Measurements from ENCODE around the gene TTBK1.
A peak's percentile ranks its signal among the peaks of the same experiment; 100 is the strongest.

Gene TTBK1

GRCh38 chr6:43222418-43223059 is 20.7 kb upstream of the TTBK1 start:
- no peak overlapping the region for H3K4me3 ChIP-seq (ENCODE audit: insufficient read depth, low read depth, low read length)
- no peak overlapping the region for H3K27ac ChIP-seq (ENCODE audit: insufficient read depth, low read depth, low read length, poor library complexity, severe bottlenecking)
- 92 to 94% methylated on average over 15 of the region's 15 CpGs for WGBS, 2 experiments
- H3K36me3 ChIP-seq (ENCODE audit: control insufficient read depth, insufficient read depth, low read length) = peaks cover 4% of the 10 kb centered on the region
- H3K9me3 ChIP-seq (ENCODE audit: control insufficient read depth, low read length) = no peaks in the 10 kb centered on the region
- no peaks in the 10 kb centered on the region for H3K27me3 ChIP-seq (ENCODE audit: control insufficient read depth, insufficient read depth, low read length, poor library complexity, severe bottlenecking)
- H3K4me1 ChIP-seq (ENCODE audit: control insufficient read depth, insufficient read depth, low read length) = no peaks in the 10 kb centered on the region

GRCh38 chr6:43223175-43223574 is 20.1 kb upstream of the TTBK1 start:
- H3K9me3 ChIP-seq (ENCODE audit: control insufficient read depth, low read length) = no peaks in the 10 kb centered on the region
- 89% methylated on average over 14 of the region's 14 CpGs for WGBS, 2 experiments
- H3K27me3 ChIP-seq (ENCODE audit: control insufficient read depth, insufficient read depth, low read length, poor library complexity, severe bottlenecking) = no peaks in the 10 kb centered on the region
- H3K4me3 ChIP-seq (ENCODE audit: insufficient read depth, low read depth, low read length) = no peak overlapping the region
- H3K36me3 ChIP-seq (ENCODE audit: control insufficient read depth, insufficient read depth, low read length) = peaks cover 4% of the 10 kb centered on the region
- H3K27ac ChIP-seq (ENCODE audit: insufficient read depth, low read depth, low read length, poor library complexity, severe bottlenecking) = no peak overlapping the region
- no peaks in the 10 kb centered on the region for H3K4me1 ChIP-seq (ENCODE audit: control insufficient read depth, insufficient read depth, low read length)

- no peak overlapping the region for H3K4me3 ChIP-seq (ENCODE audit: insufficient read depth, low read depth, low read length)
- H3K27ac ChIP-seq (ENCODE audit: insufficient read depth, low read depth, low read length, poor library complexity, severe bottlenecking) = no peak overlapping the region
- no peaks in the 10 kb centered on the region for H3K9me3 ChIP-seq (ENCODE audit: control insufficient read depth, low read length)
- peaks cover 17% of the 10 kb centered on the region for H3K27me3 ChIP-seq (ENCODE audit: control insufficient read depth, insufficient read depth, low read length, poor library complexity, severe bottlenecking)
- peaks cover 4% of the 10 kb centered on the region for H3K36me3 ChIP-seq (ENCODE audit: control insufficient read depth, insufficient read depth, low read length)
- H3K4me1 ChIP-seq (ENCODE audit: control insufficient read depth, insufficient read depth, low read length) = no peaks in the 10 kb centered on the region
- WGBS, 2 experiments = 96 to 97% methylated on average over 11 of the region's 11 CpGs
Measured at GRCh38 chr6:43226192-43226851, 17.0 kb upstream of the TTBK1 start.

GRCh38 chr6:43228951-43229802 is 14.1 kb upstream of the TTBK1 start, which contains the start of gene DNPH1:
DNPH1 (minus strand) TSS chr6:43229481; CDS start chr6:43229456, 25 bp downstream.
- 5% methylated on average over 82 of the region's 82 CpGs for WGBS, 2 experiments
- Histone ChIP-seq H3K36me3 (ENCODE audit: control insufficient read depth, insufficient read depth, low read length) (peaks cover 2% of the 10 kb centered on the region), H3K9me3 (ENCODE audit: control insufficient read depth, low read length) (no peaks in the 10 kb centered on the region), H3K4me1 (ENCODE audit: control insufficient read depth, insufficient read depth, low read length) (no peaks in the 10 kb centered on the region), H3K27me3 (ENCODE audit: control insufficient read depth, insufficient read depth, low read length, poor library complexity, severe bottlenecking) (peaks cover 28% of the 10 kb centered on the region), H3K4me3 (ENCODE audit: insufficient read depth, low read depth, low read length) (peak within 1 kb of the TSS; percentile 64), H3K27ac (ENCODE audit: insufficient read depth, low read depth, low read length, poor library complexity, severe bottlenecking) (no peak within 1 kb of the TSS)

GRCh38 chr6:43229803-43230620 is 13.3 kb upstream of the TTBK1 start:
- H3K27me3 ChIP-seq (ENCODE audit: control insufficient read depth, insufficient read depth, low read length, poor library complexity, severe bottlenecking) = peaks cover 28% of the 10 kb centered on the region
- no peaks in the 10 kb centered on the region for H3K36me3 ChIP-seq (ENCODE audit: control insufficient read depth, insufficient read depth, low read length)
- no peaks in the 10 kb centered on the region for H3K4me1 ChIP-seq (ENCODE audit: control insufficient read depth, insufficient read depth, low read length)
- H3K27ac ChIP-seq (ENCODE audit: insufficient read depth, low read depth, low read length, poor library complexity, severe bottlenecking) = no peak overlapping the region
- H3K9me3 ChIP-seq (ENCODE audit: control insufficient read depth, low read length) = no peaks in the 10 kb centered on the region
- WGBS, 2 experiments = 86 to 88% methylated on average over 16 to 17 of the region's 17 CpGs
- H3K4me3 ChIP-seq (ENCODE audit: insufficient read depth, low read depth, low read length) = no peak overlapping the region

- Histone ChIP-seq H3K4me1 (ENCODE audit: control insufficient read depth, insufficient read depth, low read length) (no peaks in the 10 kb centered on the region), H3K27me3 (ENCODE audit: control insufficient read depth, insufficient read depth, low read length, poor library complexity, severe bottlenecking) (peaks cover 28% of the 10 kb centered on the region), H3K9me3 (ENCODE audit: control insufficient read depth, low read length) (no peaks in the 10 kb centered on the region), H3K36me3 (ENCODE audit: control insufficient read depth, insufficient read depth, low read length) (no peaks in the 10 kb centered on the region), H3K4me3 (ENCODE audit: insufficient read depth, low read depth, low read length) (no peak overlapping the region), H3K27ac (ENCODE audit: insufficient read depth, low read depth, low read length, poor library complexity, severe bottlenecking) (no peak overlapping the region)
- 92 to 94% methylated on average over 4 of the region's 4 CpGs for WGBS, 2 experiments
Measured at GRCh38 chr6:43231053-43231452, 12.2 kb upstream of the TTBK1 start.

GRCh38 chr6:43231735-43232450 is 11.4 kb upstream of the TTBK1 start:
- 72 to 76% methylated on average over 3 of the region's 3 CpGs for WGBS, 2 experiments
- no peak overlapping the region for H3K4me3 ChIP-seq (ENCODE audit: insufficient read depth, low read depth, low read length)
- no peaks in the 10 kb centered on the region for H3K36me3 ChIP-seq (ENCODE audit: control insufficient read depth, insufficient read depth, low read length)
- no peak overlapping the region for H3K27ac ChIP-seq (ENCODE audit: insufficient read depth, low read depth, low read length, poor library complexity, severe bottlenecking)
- no peaks in the 10 kb centered on the region for H3K4me1 ChIP-seq (ENCODE audit: control insufficient read depth, insufficient read depth, low read length)
- H3K27me3 ChIP-seq (ENCODE audit: control insufficient read depth, insufficient read depth, low read length, poor library complexity, severe bottlenecking) = peaks cover 28% of the 10 kb centered on the region
- no peaks in the 10 kb centered on the region for H3K9me3 ChIP-seq (ENCODE audit: control insufficient read depth, low read length)

- H3K27me3 ChIP-seq (ENCODE audit: control insufficient read depth, insufficient read depth, low read length, poor library complexity, severe bottlenecking) = peaks cover 35% of the 10 kb centered on the region
Measured at GRCh38 chr6:43235841-43236240, 7.4 kb upstream of the TTBK1 start.

GRCh38 chr6:43239054-43239453 is 4.2 kb upstream of the TTBK1 start:
- 75 to 94% methylated on average over 1 of the region's 2 CpGs for WGBS, 2 experiments
- Histone ChIP-seq H3K27me3 (ENCODE audit: control insufficient read depth, insufficient read depth, low read length, poor library complexity, severe bottlenecking) (peaks cover 51% of the 10 kb centered on the region), H3K9me3 (ENCODE audit: control insufficient read depth, low read length) (no peaks in the 10 kb centered on the region)

More at GRCh38 chr6:43235841-43236240, 7.4 kb upstream of the TTBK1 start:
- H3K36me3 ChIP-seq (ENCODE audit: control insufficient read depth, insufficient read depth, low read length) = no peaks in the 10 kb centered on the region
- no peak overlapping the region for H3K4me3 ChIP-seq (ENCODE audit: insufficient read depth, low read depth, low read length)
- no peaks in the 10 kb centered on the region for H3K4me1 ChIP-seq (ENCODE audit: control insufficient read depth, insufficient read depth, low read length)
- H3K9me3 ChIP-seq (ENCODE audit: control insufficient read depth, low read length) = no peaks in the 10 kb centered on the region
- WGBS, 2 experiments = 57 to 100% methylated on average over 1 of the region's 2 CpGs
- H3K27ac ChIP-seq (ENCODE audit: insufficient read depth, low read depth, low read length, poor library complexity, severe bottlenecking) = no peak overlapping the region

More at GRCh38 chr6:43239054-43239453, 4.2 kb upstream of the TTBK1 start:
- Histone ChIP-seq H3K27ac (ENCODE audit: insufficient read depth, low read depth, low read length, poor library complexity, severe bottlenecking) (no peak overlapping the region), H3K4me1 (ENCODE audit: control insufficient read depth, insufficient read depth, low read length) (no peaks in the 10 kb centered on the region), H3K4me3 (ENCODE audit: insufficient read depth, low read depth, low read length) (no peak overlapping the region), H3K36me3 (ENCODE audit: control insufficient read depth, insufficient read depth, low read length) (no peaks in the 10 kb centered on the region)

Measured in ectodermal cell (in vitro differentiated cells).